GM13977 (cell line): ENCODE data around the gene ZNF580.

Source experiments
- DNase-seq: peaks from one replicate; pipeline ENCODE4 v3.0.0; 2012; ENCODE audit warnings: low spot score
- CTCF ChIP-seq: IDR thresholded peaks from 2 replicates; pipeline ENCODE4 v1.5.1; 2012; ENCODE audit warnings: mild to moderate bottlenecking, control low read depth; ENCODE audit not compliant: insufficient read depth; ENCODE audit errors: extremely low read depth, missing control alignments
- in situ Hi-C: fragments of 300-500 bp; cut with MboI; formaldehyde crosslinking; loops from one replicate; pipeline ENCODE4 v1.12.0; 2022; ENCODE audit warnings: low sequenced_read_pairs, low pct_unique_long_range_greater_than_20kb, mixed read lengths, inconsistent platforms; ENCODE audit not compliant: unreplicated experiment

ZNF580 gene

GRCh38 chr19:55633861-55634260 is 6.9 kb upstream of the ZNF580 start:
- no peak for TF ChIP-seq CTCF

GRCh38 chr19:55635334-55635717 is 5.5 kb upstream of the ZNF580 start:
- in situ Hi-C loops: no loop called here
- no peak for DNase-seq
- no peak for TF ChIP-seq CTCF

More at GRCh38 chr19:55633861-55634260, 6.9 kb upstream of the ZNF580 start:
- DNase-seq: no peak
- in situ Hi-C loops: no loop called here

- no peak for DNase-seq
- no peak for TF ChIP-seq CTCF
- in situ Hi-C loops: no loop called here
These were observed 4.9 kb upstream of the ZNF580 start for GRCh38 chr19:55635856-55636440.

- DNase-seq: no peak
- TF ChIP-seq CTCF: no peak
- in situ Hi-C loops: no loop called here
These were observed 4.1 kb upstream of the ZNF580 start for GRCh38 chr19:55636723-55637122.

GRCh38 chr19:55637534-55637933 is 3.3 kb upstream of the ZNF580 start:
- DNase-seq: no peak
- no peak for TF ChIP-seq CTCF
- in situ Hi-C loops: no loop called here

GRCh38 chr19:55638864-55639359 is 1.9 kb upstream of the ZNF580 start:
- peak; percentile 60 for TF ChIP-seq CTCF
- DNase-seq: no peak
- in situ Hi-C loops: no loop called here
